Heart left ventricle (tissue), 13 donors: ENCODE results near the gene CHID1.

Experiments
- POLR2A ChIP-seq, 2 donors: fragments of 450-650 bp; IDR thresholded peaks; one replicate each; pipeline ENCODE4 v1.6.1; 2017; ENCODE audit warnings: antibody characterized with exemption in 2 of 2, mild to moderate bottlenecking in 2 of 2, moderate library complexity in 2 of 2
- TF ChIP-seq, protein P1 (sequence below), 12 donors: fragments of 200-600 bp; sonication (generic) in 4 of 12; IDR thresholded peaks; one replicate each; pipeline versions ENCODE4 v1.5.0 to v1.8.0; 2018 to 2022; ENCODE audit warnings: antibody characterized with exemption in 12 of 12, mild to moderate bottlenecking in 5 of 12
- donor health status: ischemic (EF 13 %, LVEDD 7.1; RV severe dilation, severe dysfunction).
- donor health status: DM: no; HTN: yes; CAD: no.
- donor health status: DM: no; HTN: no; CAD: no.
- donor health status: ischemic (EF 25% LVEDD 6.9; RV normal size, moderate dysfunction).
- donor health status: ischemic (EF 25% LVEDD 5.7; RV mildly dilated, moderate dysfunction).
- donor health status: ischemic (EF 35%, LVEDD 5.7; RV mildly dilated, moderate dysfunction).
- donor health status: nonischemic (EF 11% LVEDD 7.7; RV severe dilation, severe dysfunction).
- donor health status: DM: yes; HTN: yes; CAD: no.
- donor health status: PGD.
- donor health status: ischemic (EF 29% LVEDD 5.4; RV normal size, mild dysfunction).
- donor health status: nonischemic (EF 23%, LVEDD 6.1; RV moderate dilation, normal function).

DNA sequence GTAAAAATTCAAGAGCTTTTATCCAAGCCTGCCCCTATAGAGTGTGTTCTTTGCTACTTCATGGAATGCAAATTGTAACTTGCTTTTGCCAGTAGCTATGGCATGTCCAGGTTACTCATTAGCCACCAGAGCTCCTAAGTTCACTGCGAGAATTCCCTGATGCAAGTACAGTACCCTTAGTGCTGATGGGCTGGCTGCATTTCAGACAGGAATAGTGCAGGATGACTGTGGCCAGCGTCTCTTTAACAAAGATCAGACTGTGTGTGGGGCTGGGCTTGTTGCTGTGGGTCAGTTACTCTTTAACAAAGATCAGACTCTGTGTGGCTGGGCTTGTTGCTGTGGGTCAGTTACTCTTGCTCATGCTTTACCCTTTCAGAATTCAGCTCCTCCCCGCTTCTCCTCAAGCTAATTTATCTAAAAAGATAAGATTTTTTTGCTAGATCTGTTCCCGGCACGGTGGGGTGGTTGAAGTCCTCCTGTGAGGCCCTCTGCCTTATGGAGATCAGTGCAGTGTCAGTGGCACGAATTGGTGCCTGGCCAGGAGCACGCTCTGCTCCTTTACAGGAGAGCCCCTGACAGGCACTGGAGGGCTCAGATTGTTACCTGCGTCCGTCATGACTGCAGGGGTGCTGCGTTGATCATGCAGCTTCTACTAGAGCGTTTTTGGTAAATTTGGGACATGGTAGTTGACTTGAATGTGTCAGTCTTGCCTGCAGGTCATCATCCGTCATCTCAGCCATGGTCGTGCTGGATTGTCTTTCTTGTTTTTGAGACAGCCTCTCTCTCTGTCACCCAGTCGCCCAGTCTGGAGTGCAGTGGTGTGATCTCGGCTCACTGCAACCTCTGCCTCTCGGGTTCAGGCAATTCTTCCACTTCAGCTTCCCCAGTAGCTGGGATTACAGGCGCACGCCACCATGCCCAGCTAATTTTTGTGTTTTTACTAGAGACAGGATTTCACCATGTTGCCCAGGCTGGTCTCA, 42.1 kb upstream of the CHID1 start:
- TF ChIP-seq, protein P1, sequence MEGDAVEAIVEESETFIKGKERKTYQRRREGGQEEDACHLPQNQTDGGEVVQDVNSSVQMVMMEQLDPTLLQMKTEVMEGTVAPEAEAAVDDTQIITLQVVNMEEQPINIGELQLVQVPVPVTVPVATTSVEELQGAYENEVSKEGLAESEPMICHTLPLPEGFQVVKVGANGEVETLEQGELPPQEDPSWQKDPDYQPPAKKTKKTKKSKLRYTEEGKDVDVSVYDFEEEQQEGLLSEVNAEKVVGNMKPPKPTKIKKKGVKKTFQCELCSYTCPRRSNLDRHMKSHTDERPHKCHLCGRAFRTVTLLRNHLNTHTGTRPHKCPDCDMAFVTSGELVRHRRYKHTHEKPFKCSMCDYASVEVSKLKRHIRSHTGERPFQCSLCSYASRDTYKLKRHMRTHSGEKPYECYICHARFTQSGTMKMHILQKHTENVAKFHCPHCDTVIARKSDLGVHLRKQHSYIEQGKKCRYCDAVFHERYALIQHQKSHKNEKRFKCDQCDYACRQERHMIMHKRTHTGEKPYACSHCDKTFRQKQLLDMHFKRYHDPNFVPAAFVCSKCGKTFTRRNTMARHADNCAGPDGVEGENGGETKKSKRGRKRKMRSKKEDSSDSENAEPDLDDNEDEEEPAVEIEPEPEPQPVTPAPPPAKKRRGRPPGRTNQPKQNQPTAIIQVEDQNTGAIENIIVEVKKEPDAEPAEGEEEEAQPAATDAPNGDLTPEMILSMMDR (IDR thresholded peaks at IDR 0.05), result no peak
- no peak for TF ChIP-seq POLR2A (IDR thresholded peaks at IDR 0.05)
